Type B pancreatic cell (in vitro differentiated cells): ENCODE data around the gene SAMD13. TPM values are rescaled to one million over a fixed set of nuclear protein-coding genes. Genes with fewer than 3 reads are reported as not detected.

Experiments
- DNase-seq: peaks from one replicate; pipeline ENCODE4 v3.0.0; 2021; ENCODE audit warnings: mixed read lengths; ENCODE audit not compliant: unreplicated experiment; ENCODE audit errors: extremely low spot score
- H3K27ac Mint-ChIP-seq: 2 replicates; pipeline ENCODE4 v1.8.0; 2021; ENCODE audit warnings: mild to moderate bottlenecking, mixed read lengths
- H3K27me3 Mint-ChIP-seq: 2 replicates; pipeline ENCODE4 v1.8.0; 2021; ENCODE audit warnings: mixed read lengths
- H3K36me3 Mint-ChIP-seq: 2 replicates; pipeline ENCODE4 v1.8.0; 2021; ENCODE audit warnings: mixed read lengths
- H3K4me1 Mint-ChIP-seq: one replicate; pipeline ENCODE4 v1.8.0; 2021; ENCODE audit warnings: mixed read lengths; ENCODE audit not compliant: unreplicated experiment
- H3K4me3 Mint-ChIP-seq: 2 replicates; pipeline ENCODE4 v1.8.0; 2021; ENCODE audit warnings: mild to moderate bottlenecking, mixed read lengths
- H3K9me3 Mint-ChIP-seq: 2 replicates; pipeline ENCODE4 v1.8.0; 2021; ENCODE audit warnings: mixed read lengths
- CTCF ChIP-seq: fragments of 200-600 bp; sonication (generic); conservative IDR thresholded peaks from 2 replicates; pipeline ENCODE4 v1.5.0; 2021; ENCODE audit warnings: antibody characterized with exemption, mild to moderate bottlenecking
- total RNA-seq: library from RNA; stranded (reverse); gene quantifications from 2 replicates; pipeline ENCODE4 v1.2.1, GENCODE V29; 2021; ENCODE audit warnings: low replicate concordance

The SAMD13 gene
- total RNA-seq, 1 donor from 2014 or later = 6.0 TPM

- Mint-ChIP-seq H3K9me3 (no peaks in the 10 kb centered on the region), H3K4me3 (no peak overlapping the region), H3K27ac (no peak overlapping the region), H3K27me3 (no peaks in the 10 kb centered on the region), H3K4me1 (peaks cover 12% of the 10 kb centered on the region), H3K36me3 (no peaks in the 10 kb centered on the region)
- no peak for DNase-seq
- no peak for TF ChIP-seq CTCF
These were observed 42.8 kb downstream of the SAMD13 start for GRCh38 chr1:84344286-84344685.

GRCh38 chr1:84345220-84345619 is 43.7 kb downstream of the SAMD13 start:
- Mint-ChIP-seq H3K4me3 (no peak overlapping the region), H3K36me3 (no peaks in the 10 kb centered on the region), H3K4me1 (peaks cover 12% of the 10 kb centered on the region), H3K27me3 (no peaks in the 10 kb centered on the region), H3K27ac (no peak overlapping the region), H3K9me3 (no peaks in the 10 kb centered on the region)
- no peak for DNase-seq
- TF ChIP-seq CTCF = no peak

- Mint-ChIP-seq H3K27me3 (no peaks in the 10 kb centered on the region), H3K27ac (no peak overlapping the region), H3K4me3 (no peak overlapping the region), H3K9me3 (no peaks in the 10 kb centered on the region), H3K36me3 (no peaks in the 10 kb centered on the region), H3K4me1 (peaks cover 13% of the 10 kb centered on the region)
- no peak for DNase-seq
- TF ChIP-seq CTCF = no peak
These were observed 45.9 kb downstream of the SAMD13 start for GRCh38 chr1:84347271-84347931.

- TF ChIP-seq CTCF = no peak
- H3K27ac Mint-ChIP-seq = no peak overlapping the region
These were observed 46.5 kb downstream of the SAMD13 start for GRCh38 chr1:84347932-84348555.

GRCh38 chr1:84348759-84349158 is 47.3 kb downstream of the SAMD13 start:
- DNase-seq = no peak
- Mint-ChIP-seq H3K27ac (no peak overlapping the region), H3K4me3 (no peak overlapping the region), H3K4me1 (peaks cover 23% of the 10 kb centered on the region), H3K27me3 (no peaks in the 10 kb centered on the region), H3K36me3 (no peaks in the 10 kb centered on the region), H3K9me3 (peaks cover 1% of the 10 kb centered on the region)
- TF ChIP-seq CTCF = no peak

More at GRCh38 chr1:84347932-84348555, 46.5 kb downstream of the SAMD13 start:
- no peaks in the 10 kb centered on the region for H3K9me3 Mint-ChIP-seq
- peaks cover 19% of the 10 kb centered on the region for H3K4me1 Mint-ChIP-seq
- no peaks in the 10 kb centered on the region for H3K27me3 Mint-ChIP-seq
- no peak overlapping the region for H3K4me3 Mint-ChIP-seq
- DNase-seq = no peak
- H3K36me3 Mint-ChIP-seq = no peaks in the 10 kb centered on the region
